Measurements from ENCODE around the gene CCL24. TPM values are rescaled to one million over a fixed set of nuclear protein-coding genes. Genes with fewer than 3 reads are reported as not detected.
"Not testable (repeated sequence)": the region's sequence is repeated elsewhere in the genome, so short reads cannot be mapped to it uniquely, and the experiment has no call there.

The CCL24 gene
- total RNA-seq, 1 experiment from 2014 or later, result not detected

DNA sequence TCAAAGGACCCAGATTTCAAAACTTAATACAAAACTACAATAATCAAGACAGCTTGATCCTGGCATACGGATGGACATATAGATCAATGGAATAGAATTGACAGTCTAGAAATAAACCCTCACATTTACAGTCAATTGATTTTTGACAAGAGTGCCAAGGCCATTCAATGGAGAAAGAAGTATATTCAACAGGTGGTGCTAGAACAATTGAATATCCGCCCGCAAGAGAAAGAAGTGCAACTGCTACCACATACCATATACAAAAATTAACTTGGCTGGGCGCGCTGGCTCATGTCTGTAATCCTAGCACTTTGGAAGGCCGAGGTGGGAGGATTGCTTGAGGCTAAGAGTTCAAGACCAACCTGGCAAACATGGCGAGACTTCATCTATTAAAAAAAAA, 23.2 kb upstream of the CCL24 start:
- Histone ChIP-seq H3K36me3 (replicated peaks; ENCODE audit: control insufficient read depth, insufficient read depth, low read length) (no peaks in the 10 kb centered on the region), H3K4me3 (ENCODE audit: insufficient read depth, low read depth, low read length) (no peak overlapping the region), H3K27me3 (ENCODE audit: control insufficient read depth, insufficient read depth, low read length) (no peaks in the 10 kb centered on the region)
- no peak for DNase-seq

DNA sequence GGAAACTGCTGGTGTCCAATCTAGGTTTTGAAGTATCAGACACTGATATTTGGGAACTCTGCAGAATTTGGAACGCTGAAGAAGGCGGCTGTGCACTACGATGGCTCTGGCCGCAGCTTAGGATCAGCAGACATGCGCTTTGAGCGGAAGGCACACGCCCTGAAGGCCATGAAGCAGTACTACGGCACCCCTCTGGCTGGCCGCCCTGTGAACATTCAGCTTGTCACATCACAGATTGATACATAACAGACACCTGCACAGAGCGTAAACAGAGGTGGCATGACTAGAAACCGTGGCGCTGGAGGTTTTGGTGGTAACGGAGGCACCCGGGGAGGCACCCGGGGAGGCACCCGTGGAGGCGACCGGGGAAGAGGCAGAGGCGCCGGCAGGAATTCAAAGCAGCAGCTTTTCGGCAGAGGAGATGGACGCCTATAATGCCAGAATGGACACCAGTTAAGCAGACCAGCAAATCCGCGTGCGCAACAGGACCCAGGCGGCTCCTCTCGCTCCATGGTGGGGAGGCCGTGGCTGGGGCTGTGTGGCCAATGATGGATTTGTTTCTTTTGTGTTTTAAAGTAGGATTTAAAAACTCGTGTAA, 22.2 kb upstream of the CCL24 start:
- Histone ChIP-seq H3K4me3 (ENCODE audit: insufficient read depth, low read depth, low read length) (no peak overlapping the region), H3K27me3 (ENCODE audit: control insufficient read depth, insufficient read depth, low read length) (no peaks in the 10 kb centered on the region), H3K36me3 (replicated peaks; ENCODE audit: control insufficient read depth, insufficient read depth, low read length) (no peaks in the 10 kb centered on the region)
- DNase-seq, result no peak

DNA sequence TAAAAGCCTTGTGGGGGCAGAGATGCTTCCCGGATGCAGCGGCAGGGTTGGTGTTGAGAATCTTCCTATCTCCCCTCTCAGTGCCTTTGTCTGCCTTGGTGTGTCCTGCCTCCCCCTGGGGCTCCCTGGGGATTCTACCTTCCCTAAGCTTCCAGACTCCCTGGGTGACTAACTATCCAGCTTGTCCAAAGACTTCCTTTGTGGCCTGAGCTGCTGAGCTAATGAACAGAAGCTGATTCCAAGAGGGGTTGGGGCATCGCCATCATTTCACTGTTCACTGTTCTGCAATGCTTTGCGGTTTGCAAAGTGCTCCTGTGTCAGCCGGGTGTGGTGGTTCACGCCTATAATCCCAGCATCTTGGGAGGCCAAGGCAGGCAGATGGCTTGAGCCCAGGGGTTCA, 20.1 kb upstream of the CCL24 start:
- not testable (repeated sequence) for H3K27me3 ChIP-seq (ENCODE audit: control insufficient read depth, insufficient read depth, low read length); DNase-seq; H3K36me3 ChIP-seq (replicated peaks; ENCODE audit: control insufficient read depth, insufficient read depth, low read length); H3K4me3 ChIP-seq (ENCODE audit: insufficient read depth, low read depth, low read length)

DNA sequence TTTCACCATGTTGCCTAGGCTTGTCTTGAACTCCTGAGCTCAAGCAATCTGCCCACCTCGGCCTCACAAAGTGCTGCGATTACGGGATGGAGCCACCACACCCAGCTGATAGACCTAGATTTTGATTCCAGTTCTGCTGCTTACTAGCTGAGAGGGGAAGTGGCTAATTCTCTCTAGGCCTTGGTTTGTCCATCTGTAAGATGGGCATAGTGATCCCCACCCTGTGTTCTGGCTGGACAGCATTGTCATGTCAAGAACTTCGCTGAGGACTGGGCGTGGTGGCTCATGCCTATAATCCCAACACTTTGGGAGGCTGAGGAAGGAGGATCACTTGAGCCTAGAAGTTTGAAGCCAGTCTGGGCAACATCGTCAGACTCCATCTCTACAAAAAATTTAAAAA, 17.4 kb upstream of the CCL24 start:
- Histone ChIP-seq H3K4me3 (ENCODE audit: insufficient read depth, low read depth, low read length) (no peak overlapping the region), H3K27me3 (ENCODE audit: control insufficient read depth, insufficient read depth, low read length) (no peaks in the 10 kb centered on the region), H3K36me3 (replicated peaks; ENCODE audit: control insufficient read depth, insufficient read depth, low read length) (no peaks in the 10 kb centered on the region)
- no peak for DNase-seq

DNA sequence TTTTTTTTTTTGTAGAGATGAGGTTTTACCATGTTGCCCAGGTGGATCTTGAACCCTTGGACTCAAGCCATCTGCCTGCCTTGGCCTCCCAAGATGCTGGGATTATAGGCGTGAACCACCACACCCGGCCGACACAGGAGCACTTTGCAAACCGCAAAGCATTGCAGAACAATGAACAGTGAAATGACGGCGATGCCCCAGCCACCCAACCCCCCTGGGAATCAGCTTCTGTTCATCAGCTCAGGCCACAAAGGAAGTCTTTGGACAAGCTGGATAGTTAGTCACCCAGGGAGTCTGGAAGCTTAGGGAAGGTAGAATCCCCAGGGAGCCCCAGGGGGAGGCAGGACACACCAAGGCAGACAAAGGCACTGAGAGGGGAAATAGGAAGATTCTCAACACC, 16.1 kb upstream of the CCL24 start:
- DNase-seq; H3K4me3 ChIP-seq (ENCODE audit: insufficient read depth, low read depth, low read length); H3K27me3 ChIP-seq (ENCODE audit: control insufficient read depth, insufficient read depth, low read length); H3K36me3 ChIP-seq (replicated peaks; ENCODE audit: control insufficient read depth, insufficient read depth, low read length): not testable (repeated sequence)

DNA sequence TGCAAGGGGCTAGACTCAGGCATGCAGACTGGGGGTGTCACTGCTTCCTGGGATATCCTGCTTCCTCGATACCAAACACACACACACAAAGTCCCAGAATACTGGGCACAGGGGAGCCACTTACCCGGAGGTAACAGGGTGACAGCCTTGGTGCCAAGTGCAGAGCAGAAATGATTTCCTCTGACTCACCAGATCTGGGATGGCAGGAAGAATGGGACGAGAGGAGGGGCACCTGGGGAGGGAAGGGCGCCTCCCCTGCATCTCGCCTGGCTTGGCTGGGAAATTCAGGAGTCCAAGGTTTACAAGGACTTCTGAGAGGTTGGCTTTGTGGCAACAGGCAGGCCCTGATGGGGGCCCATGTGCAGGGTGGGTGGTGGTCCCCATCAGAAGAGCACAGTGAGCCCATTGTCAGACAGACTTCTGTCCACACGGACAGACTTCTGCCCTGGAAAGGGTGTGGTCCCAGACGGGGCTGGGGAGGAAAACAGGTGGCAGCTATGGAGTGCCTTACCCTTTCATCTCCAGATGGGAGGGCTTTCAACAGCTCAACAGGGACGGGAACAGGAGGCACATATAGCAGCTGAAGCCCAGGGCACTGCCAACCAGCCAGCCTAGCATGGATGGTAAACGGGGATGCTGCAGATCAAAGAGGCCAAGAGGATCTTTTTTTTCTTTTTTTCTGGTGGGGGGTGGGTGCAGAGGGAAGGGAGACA, 9.7 kb upstream of the CCL24 start:
- no peak overlapping the region for H3K4me3 ChIP-seq (ENCODE audit: insufficient read depth, low read depth, low read length)
- no peak for DNase-seq
- no peaks in the 10 kb centered on the region; the same call in 1 of the 2 replicates for H3K27me3 ChIP-seq (ENCODE audit: control insufficient read depth, insufficient read depth, low read length)
- no peaks in the 10 kb centered on the region for H3K36me3 ChIP-seq (replicated peaks; ENCODE audit: control insufficient read depth, insufficient read depth, low read length)

DNA sequence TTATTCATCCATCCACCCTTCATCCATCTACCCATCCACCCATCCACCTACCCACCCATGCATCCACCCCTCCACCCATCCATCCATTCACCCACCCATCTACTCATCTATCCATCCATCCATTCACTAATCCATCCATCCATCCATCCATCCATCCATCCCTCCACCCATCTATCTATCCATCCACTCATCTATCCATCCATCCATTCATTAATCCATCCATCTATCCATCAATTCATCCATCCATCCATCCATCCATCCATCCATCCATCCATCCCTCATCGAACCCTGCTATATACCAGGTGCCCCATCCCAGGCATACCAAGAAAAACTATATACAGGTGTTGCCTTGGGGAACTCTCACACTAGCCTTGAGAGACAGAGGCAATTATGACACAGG, 7.1 kb upstream of the CCL24 start:
- H3K27me3 ChIP-seq (ENCODE audit: control insufficient read depth, insufficient read depth, low read length), result peaks cover 2% of the 10 kb centered on the region; the same call in 1 of the 2 replicates
- no peak for DNase-seq
- no peaks in the 10 kb centered on the region for H3K36me3 ChIP-seq (replicated peaks; ENCODE audit: control insufficient read depth, insufficient read depth, low read length)
- no peak overlapping the region for H3K4me3 ChIP-seq (ENCODE audit: insufficient read depth, low read depth, low read length)

DNA sequence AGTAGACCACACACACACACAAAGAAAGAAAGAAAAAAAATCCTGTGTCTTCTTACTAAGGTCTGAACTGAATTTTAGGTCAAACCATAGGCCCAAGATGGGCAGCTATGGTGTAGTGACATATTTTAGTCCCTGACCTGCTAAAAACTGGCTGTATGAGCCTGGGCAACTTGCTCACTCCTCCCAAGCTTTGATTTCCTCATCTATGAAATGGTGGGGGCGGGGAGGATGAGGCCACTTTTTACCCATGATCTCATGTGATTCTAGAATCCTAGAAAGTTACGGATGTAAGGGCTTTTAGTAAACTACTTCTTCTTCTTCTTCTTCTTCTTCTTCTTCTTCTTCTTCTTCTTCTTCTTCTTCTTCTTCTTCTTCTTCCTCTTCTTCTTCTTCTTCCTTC, 6.1 kb upstream of the CCL24 start:
- H3K4me3 ChIP-seq (ENCODE audit: insufficient read depth, low read depth, low read length), result no peak overlapping the region
- no peak for DNase-seq
- peaks cover 2% of the 10 kb centered on the region; the same call in 1 of the 2 replicates for H3K27me3 ChIP-seq (ENCODE audit: control insufficient read depth, insufficient read depth, low read length)
- no peaks in the 10 kb centered on the region for H3K36me3 ChIP-seq (replicated peaks; ENCODE audit: control insufficient read depth, insufficient read depth, low read length)

DNA sequence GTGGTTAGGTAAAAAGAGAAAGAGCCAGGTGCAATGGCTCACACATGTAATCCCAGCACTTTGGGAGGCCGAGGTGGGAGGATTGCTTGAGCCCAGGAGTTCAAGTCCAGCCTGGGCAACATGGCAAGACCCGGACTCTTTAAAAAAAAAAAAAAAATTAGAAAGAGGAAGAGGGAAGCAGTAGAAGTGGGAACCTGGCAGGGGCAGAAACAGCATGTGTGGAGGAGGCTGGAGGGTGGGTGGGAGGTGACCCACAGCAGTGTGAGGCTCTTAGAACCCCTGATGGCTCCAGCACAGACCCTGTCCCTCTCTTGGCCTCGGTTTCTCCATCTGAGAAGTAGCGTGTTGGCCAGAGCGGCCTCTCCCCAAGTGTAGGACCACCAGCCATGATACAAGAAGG, 4.9 kb upstream of the CCL24 start:
- Histone ChIP-seq H3K4me3 (ENCODE audit: insufficient read depth, low read depth, low read length) (no peak overlapping the region), H3K27me3 (ENCODE audit: control insufficient read depth, insufficient read depth, low read length) (peaks cover 2% of the 10 kb centered on the region; the same call in 1 of the 2 replicates), H3K36me3 (replicated peaks; ENCODE audit: control insufficient read depth, insufficient read depth, low read length) (no peaks in the 10 kb centered on the region)
- no peak for DNase-seq

DNA sequence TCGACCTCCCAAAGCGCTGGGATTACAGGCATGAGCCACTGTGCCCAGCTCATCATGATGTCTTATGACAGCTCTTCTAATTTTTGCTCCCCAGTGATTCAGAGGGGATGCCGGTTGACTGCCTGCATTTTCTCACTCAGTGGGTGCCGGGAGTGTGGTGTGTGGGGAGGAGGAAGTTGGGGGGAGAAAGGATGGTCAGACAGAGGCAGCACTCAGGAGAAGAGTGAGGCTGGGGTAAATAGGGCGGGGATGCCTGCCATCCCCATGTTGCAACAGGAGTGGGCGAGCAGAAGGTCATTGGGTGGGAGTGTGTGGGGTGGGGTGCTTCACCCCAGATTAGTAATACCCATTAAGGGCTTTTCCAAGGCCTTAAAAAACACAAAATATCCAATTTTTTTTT, 3.5 kb upstream of the CCL24 start:
- peaks cover 2% of the 10 kb centered on the region; the same call in 1 of the 2 replicates for H3K27me3 ChIP-seq (ENCODE audit: control insufficient read depth, insufficient read depth, low read length)
- DNase-seq, result no peak
- no peaks in the 10 kb centered on the region for H3K36me3 ChIP-seq (replicated peaks; ENCODE audit: control insufficient read depth, insufficient read depth, low read length)
- H3K4me3 ChIP-seq (ENCODE audit: insufficient read depth, low read depth, low read length), result no peak overlapping the region

DNA sequence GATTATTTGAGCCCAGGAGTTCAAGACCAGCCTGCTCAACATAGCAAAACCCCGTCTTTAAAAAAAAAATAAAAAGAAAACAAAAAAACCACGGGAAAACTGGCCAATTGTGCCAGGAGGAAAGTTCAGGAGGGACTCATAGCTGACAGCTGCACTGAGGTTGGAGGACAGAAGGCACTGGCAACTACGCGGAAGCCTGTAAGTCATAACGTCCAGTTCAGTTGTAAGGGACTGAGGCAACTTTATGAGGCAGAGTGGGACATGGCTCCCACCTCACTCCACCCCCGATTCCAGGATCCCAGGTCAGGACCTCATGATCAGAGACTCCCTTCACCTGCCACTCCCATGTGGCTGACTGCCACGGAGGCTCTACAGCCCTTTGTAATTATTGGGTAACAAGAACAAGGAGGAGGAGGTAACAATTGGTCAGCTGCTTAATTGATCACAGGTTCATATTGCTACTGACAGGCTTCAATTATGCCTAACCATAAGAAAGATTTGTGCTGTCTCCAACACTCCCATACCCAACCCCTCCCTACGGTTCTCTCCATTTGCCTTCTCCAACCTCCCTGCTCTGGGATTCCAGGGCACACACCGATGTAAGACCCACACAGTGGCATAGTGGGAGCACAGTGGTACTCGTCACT, 1.9 kb upstream of the CCL24 start:
- Histone ChIP-seq H3K4me3 (ENCODE audit: insufficient read depth, low read depth, low read length) (no peak overlapping the region), H3K27me3 (ENCODE audit: control insufficient read depth, insufficient read depth, low read length) (peaks cover 2% of the 10 kb centered on the region; the same call in 1 of the 2 replicates), H3K36me3 (replicated peaks; ENCODE audit: control insufficient read depth, insufficient read depth, low read length) (no peaks in the 10 kb centered on the region)
- no peak for DNase-seq

DNA sequence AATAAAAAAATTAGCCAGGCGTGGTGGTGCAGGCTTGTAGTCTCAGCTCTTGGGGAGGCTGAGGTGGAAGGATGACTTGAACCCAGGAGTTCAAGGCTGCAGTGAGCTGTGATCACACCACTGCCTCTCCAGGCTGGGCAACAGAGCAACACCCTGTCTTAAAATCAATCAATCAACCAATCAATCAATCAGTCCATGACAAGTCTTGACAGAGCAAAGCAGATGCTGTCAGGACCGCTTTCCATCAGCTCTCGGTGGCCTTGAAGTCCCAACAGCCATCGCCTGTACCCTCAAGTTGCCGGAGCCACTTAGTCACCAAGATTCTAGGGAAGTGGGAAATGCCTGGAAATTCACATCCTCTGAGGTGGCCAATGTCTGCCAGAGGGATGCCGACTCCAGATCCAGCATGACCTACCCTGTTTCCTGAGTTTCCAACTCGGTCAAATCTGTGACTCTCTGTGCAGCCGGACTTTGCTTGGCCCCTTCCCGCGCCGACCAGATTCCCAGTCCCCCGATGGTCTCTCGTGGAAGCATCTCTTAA, 871 bp upstream of the CCL24 start:
- H3K4me3 ChIP-seq (ENCODE audit: insufficient read depth, low read depth, low read length), result no peak overlapping the region
- no peak for DNase-seq

DNA sequence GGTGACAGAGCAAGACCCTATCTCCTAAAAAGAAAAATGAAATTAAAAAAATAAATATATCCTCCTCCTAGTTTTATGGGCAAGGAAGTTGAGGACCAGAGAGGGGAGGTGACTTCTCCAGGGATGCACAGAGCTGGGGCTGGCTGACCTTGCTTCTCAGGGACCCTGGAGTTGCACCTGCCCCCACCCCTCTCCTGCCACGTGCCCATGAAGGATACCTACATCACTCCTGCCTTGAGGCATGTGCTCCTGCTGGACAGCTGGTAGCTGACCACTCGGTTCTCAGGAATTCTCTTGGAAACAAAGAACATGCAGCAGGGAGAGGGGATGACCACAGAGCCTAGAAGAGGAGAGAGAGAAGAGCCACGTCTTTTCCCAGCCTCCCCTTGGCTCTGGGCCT, 522 bp downstream of the CCL24 start:
- no peaks in the 10 kb centered on the region for H3K36me3 ChIP-seq (replicated peaks; ENCODE audit: control insufficient read depth, insufficient read depth, low read length)
- no peak for DNase-seq
- H3K4me3 ChIP-seq (ENCODE audit: insufficient read depth, low read depth, low read length), result no peak overlapping the region
- peaks cover 2% of the 10 kb centered on the region; the same call in 1 of the 2 replicates for H3K27me3 ChIP-seq (ENCODE audit: control insufficient read depth, insufficient read depth, low read length)

More for the DNA sequence above, 871 bp upstream of the CCL24 start:
- Histone ChIP-seq H3K36me3 (replicated peaks; ENCODE audit: control insufficient read depth, insufficient read depth, low read length) (no peaks in the 10 kb centered on the region), H3K27me3 (ENCODE audit: control insufficient read depth, insufficient read depth, low read length) (peaks cover 2% of the 10 kb centered on the region; the same call in 1 of the 2 replicates)

DNA sequence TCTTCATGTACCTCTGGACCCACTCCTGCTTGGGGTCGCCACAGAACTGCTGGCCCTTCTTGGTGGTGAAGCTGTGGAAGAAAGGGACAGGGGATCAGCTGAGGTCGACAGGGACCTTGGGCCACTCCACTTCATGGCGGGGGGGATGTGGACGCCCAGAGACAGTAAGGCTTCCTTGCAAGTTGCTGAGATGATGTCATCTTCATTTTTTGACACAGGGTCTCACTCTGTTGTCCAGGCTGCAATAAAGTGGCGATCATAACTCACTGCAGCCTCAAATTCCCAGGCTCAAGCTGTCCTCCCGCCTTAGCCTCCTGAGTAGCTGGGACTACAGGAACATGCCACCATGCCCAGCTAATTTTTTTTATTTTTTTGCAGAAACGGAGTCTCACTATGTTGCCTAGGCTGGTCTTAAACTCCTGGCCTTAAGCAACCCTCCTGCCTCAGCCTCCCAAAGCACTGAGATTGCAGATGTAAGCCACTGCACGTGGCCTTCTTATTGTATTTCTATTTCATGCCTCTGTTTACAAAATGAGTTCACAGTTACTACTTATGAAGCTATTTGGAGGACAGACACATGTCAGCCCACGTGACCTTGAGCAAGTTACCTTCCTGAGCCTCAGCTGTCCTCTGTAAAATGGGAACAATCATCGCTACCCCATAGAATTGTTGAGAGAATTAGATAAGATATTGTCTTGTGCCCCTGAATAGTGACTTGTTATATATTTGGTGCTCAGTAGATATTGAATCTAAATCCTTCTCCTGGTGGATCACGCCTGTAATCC, 1.5 kb downstream of the CCL24 start:
- no peak for DNase-seq
- peaks cover 2% of the 10 kb centered on the region; the same call in 1 of the 2 replicates for H3K27me3 ChIP-seq (ENCODE audit: control insufficient read depth, insufficient read depth, low read length)
- no peaks in the 10 kb centered on the region for H3K36me3 ChIP-seq (replicated peaks; ENCODE audit: control insufficient read depth, insufficient read depth, low read length)
- H3K4me3 ChIP-seq (ENCODE audit: insufficient read depth, low read depth, low read length), result no peak overlapping the region

All from H7 (cell line).